ENCODE measurements around the gene KSR1.
"Not testable (repeated sequence)": the region's sequence is repeated elsewhere in the genome, so short reads cannot be mapped to it uniquely, and the experiment has no call there.

The KSR1 gene

GRCh38 chr17:27427166-27427862 is 28.9 kb upstream of the KSR1 start:
- not testable (repeated sequence) for DNase-seq

GRCh38 chr17:27428781-27429505 is 27.3 kb upstream of the KSR1 start:
- no peak for DNase-seq

GRCh38 chr17:27429666-27430382 is 26.4 kb upstream of the KSR1 start:
- DNase-seq, result no peak

GRCh38 chr17:27430383-27430840 is 25.8 kb upstream of the KSR1 start:
- no peak for DNase-seq

GRCh38 chr17:27430882-27431491 is 25.3 kb upstream of the KSR1 start:
- DNase-seq, result peak; percentile 39

GRCh38 chr17:27433521-27433920 is 22.7 kb upstream of the KSR1 start:
- DNase-seq, result no peak

- DNase-seq, result not testable (repeated sequence)
These were observed 20.7 kb upstream of the KSR1 start for GRCh38 chr17:27435431-27436070.

GRCh38 chr17:27438348-27438998 is 17.8 kb upstream of the KSR1 start:
- peak; percentile 44 for DNase-seq

GRCh38 chr17:27439342-27439741 is 16.9 kb upstream of the KSR1 start:
- no peak for DNase-seq

GRCh38 chr17:27442702-27443101 is 13.5 kb upstream of the KSR1 start:
- DNase-seq, result no peak

- DNase-seq, result no peak
These were observed 12.8 kb upstream of the KSR1 start for GRCh38 chr17:27443491-27443890.

GRCh38 chr17:27445971-27446370 is 10.3 kb upstream of the KSR1 start:
- no peak for DNase-seq

GRCh38 chr17:27446569-27447301 is 9.5 kb upstream of the KSR1 start:
- peak; percentile 95 for DNase-seq

- not testable (repeated sequence) for DNase-seq
These were observed 7.7 kb upstream of the KSR1 start for GRCh38 chr17:27448534-27448933.

- DNase-seq, result no peak
These were observed 6.7 kb upstream of the KSR1 start for GRCh38 chr17:27449541-27449940.

GRCh38 chr17:27449988-27450387 is 6.3 kb upstream of the KSR1 start:
- DNase-seq, result no peak

- no peak for DNase-seq
These were observed 5.8 kb upstream of the KSR1 start for GRCh38 chr17:27450416-27450815.

- DNase-seq, result no peak
These were observed 4.3 kb upstream of the KSR1 start for GRCh38 chr17:27451906-27452305.

- DNase-seq, result no peak
These were observed 3.4 kb upstream of the KSR1 start for GRCh38 chr17:27452828-27453227.

- DNase-seq, result no peak
These were observed 2.8 kb upstream of the KSR1 start for GRCh38 chr17:27453471-27453870.

- DNase-seq, result no peak
These were observed 2.2 kb upstream of the KSR1 start for GRCh38 chr17:27454089-27454488.
